Stimulated activated CD8-positive, alpha-beta memory T cell treated with anti-CD3 and anti-CD28 coated beads, Interleukin-15, amount 100 ng/mL, for 4 hours (primary cell): Measurements from ENCODE around the gene PPM1M.

ENCODE experiments used
- DNase-seq, 2 donors: peaks; one replicate each; pipeline ENCODE4 v3.0.0-alpha.2; 2020; ENCODE audit warnings: low read depth in 2 of 2

Gene PPM1M

GRCh38 chr3:52215351-52215750 is 30.2 kb upstream of the PPM1M start:
- no peak for DNase-seq

DNA sequence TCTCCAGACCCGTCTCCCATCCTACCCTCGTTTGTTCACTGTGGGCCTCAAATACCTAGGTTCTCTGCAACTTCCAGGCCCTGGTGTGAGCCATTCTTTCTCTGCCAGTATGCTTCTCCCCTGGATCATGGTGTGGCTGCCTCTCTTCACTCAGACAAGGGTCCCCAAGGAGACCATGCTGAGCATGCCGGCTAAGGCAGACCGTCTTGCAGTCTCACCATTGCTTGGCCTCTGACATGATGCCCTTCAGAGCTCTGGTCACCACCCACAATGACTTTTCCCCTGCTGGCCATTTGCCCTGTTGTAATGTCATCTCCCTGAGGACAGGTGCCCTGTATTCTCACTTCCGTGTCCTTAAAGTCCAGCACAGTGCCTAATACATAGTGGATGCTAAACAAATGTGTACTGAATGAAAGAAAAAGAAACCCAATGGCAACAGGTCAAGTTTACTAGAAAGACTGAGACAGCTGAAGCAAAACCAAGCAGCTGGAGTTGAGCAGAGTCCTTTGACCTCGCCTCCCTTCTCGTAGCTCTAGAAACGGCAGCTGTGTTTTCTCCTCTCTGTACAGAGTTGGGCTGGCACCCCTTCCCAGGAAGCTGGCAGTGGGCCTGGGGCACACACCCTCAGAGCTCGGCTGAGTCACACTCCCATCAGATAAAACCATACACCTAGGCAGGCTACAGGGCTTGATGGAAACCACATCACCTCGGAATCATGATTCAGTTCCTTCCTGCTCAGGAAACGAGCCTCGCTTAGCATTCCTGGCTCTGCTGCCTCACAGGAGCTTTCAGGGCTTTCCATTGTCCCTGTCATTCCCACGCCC is 28.8 kb upstream of the PPM1M start:
- peak in 1 of 2 donors; percentile 27 for DNase-seq

DNA sequence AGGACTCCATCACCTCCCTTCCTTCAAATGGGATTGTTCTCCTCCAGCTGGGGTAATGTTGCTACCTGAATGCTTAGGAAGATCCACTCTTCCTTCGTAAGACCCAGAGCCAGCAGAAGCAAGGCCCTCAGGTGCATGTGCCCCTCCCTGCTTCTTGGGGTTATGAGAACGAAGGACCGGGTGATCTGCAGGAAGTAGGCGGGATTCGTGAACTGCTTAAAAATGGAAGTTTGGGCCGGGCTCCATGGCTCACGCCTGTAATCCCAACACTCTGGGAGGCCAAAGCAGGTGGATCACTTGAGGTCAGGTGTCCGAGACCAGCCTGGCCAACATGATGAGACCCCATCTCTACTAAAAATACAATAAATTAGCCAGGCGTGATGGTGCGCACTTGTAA is 28.2 kb upstream of the PPM1M start:
- no peak for DNase-seq

GRCh38 chr3:52218026-52218425 is 27.5 kb upstream of the PPM1M start:
- DNase-seq = no peak

DNA sequence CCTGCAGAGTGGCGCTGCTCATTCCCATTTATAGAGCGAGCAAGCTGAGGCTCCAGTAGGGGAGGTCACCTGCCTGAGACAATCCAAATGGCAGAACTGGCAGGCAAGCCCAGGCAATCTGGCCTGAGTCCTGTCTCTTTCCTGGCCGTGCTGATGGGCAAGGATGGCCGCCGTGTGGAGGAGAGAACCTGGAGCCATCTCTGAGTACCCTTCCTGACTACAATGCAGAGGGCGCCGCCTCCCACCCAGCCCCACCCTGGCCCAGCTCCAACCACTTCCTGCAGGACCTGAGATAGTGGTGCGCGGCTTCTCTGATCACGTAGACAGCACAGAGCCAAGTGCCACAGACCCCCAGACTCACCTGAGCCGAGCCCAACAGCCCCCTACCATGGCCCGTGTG is 27.1 kb upstream of the PPM1M start:
- no peak for DNase-seq

GRCh38 chr3:52218937-52219650 is 26.5 kb upstream of the PPM1M start:
- no peak for DNase-seq

DNA sequence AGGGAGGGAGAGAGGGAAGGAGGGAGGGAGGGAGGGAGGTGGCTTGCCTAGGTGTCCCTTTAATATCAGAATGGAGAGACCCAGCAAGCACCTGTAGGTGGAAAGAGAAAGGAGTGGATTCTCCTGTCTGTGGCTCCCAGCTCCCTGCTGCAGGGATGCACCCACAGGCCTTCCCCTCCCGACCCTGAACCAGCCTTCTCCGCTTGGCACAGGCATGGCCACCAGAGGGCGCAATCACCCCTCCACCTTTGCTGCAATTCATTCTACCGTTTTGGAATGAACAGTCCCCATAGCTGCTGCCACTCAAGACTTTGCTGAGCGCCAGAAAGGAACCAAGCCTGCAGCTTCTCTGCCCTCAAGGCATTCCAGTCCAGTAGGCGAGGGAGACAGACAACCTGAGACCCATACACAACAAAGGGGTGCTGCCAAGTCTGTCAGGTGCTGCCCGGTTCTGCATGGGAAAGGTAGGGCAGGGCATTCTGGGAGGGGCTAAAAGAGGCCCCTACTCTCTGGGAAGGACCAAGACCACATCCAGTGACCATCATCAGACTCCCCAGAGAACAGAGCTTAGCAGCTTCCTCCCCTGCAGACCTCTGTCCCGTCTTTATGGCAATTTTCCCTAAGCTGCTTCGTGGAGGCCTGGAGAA is 25.1 kb upstream of the PPM1M start:
- peak; percentile 60 to 66 for DNase-seq

DNA sequence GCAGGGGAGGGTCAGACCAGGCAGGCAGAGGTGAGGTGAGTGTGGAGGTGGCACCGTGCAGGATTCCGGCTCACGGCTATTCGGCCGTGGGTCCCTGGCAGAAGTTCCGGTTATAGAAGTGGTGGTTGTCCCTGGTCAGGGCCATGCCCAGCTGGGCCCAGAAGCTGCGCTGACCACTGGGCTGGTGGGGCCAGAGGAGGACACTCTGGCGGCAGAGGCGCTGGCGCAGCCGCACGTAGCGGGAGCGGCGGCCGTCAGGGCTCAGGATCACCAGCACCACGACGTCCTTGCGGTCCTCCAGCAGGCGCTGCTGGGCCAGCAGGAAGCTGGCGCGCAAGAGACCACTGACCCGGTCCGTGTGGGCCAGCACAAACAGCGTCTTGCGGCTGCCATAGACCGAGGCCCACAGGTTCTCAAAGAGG is 24.4 kb upstream of the PPM1M start:
- DNase-seq = no peak

- DNase-seq = no peak
Measured at GRCh38 chr3:52221563-52222318, 23.8 kb upstream of the PPM1M start.

- no peak for DNase-seq
Measured at GRCh38 chr3:52222319-52223221, 23.0 kb upstream of the PPM1M start.

GRCh38 chr3:52223449-52224408 is 21.8 kb upstream of the PPM1M start:
- DNase-seq = no peak

DNA sequence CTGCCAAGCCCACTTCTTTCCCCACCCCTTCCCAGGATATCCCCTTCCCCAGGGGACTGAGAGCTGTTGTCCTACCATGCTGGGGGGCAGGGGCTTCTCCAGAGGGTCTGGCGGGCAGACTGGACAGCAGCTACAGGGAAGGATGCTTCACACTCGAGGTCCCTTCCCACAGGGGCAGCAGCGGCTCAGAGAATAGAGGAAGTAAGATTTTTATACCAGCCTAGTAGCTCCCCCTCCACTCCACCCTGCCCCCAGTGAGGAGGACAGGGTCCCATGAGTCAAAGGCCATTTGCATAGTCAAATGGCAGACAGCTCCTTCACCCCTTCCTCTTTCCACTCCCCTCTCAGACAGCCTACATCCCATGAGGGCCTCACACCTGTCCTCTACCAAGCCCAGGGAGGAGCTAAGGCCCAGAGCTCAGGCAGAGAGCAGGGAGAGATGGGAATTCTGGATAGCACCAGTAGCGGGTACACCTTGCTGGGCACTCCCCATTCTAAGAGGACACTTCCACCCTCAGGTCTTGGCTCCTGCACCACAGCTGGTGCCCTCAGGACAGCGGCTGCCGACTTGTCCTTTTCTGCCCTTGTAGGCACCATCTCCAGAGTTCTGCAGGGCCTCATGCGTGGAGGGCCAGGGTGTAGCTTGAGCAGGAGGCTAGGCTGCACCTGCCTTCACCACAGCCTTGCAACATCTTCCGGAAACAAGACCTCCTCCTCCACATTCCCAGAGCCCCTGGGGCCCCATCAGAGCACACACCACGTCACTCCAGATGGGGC is 19.9 kb upstream of the PPM1M start, which contains the start of gene TLR9:
Gene TLR9 (minus strand): TSS at position 194 of the 777 bp plus-strand sequence. CDS start 116 bp downstream, at position 78.
- DNase-seq = no peak

- no peak for DNase-seq
Measured at GRCh38 chr3:52226229-52226817, 19.2 kb upstream of the PPM1M start.

DNA sequence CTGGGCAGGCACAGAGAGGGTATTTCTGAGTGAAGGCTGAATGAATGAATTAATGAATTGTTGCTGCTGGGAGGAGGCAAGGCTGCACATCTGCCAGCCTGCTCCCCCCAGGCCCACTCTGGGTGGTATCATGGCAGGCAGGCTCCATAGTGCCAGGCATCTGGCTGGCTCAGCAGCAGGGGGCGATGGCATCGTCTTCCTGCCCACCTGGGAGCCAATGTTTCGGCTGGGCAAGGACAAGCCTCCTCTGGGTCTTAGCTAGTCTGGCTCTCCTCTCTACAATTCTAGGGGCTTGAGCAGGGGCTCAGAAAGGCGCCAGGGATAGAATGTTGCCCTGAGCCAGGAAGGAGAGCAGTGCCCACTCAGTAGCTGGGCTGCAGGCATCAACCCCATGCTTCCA is 18.4 kb upstream of the PPM1M start:
- DNase-seq = no peak

GRCh38 chr3:52227766-52228165 is 17.8 kb upstream of the PPM1M start:
- DNase-seq = no peak

DNA sequence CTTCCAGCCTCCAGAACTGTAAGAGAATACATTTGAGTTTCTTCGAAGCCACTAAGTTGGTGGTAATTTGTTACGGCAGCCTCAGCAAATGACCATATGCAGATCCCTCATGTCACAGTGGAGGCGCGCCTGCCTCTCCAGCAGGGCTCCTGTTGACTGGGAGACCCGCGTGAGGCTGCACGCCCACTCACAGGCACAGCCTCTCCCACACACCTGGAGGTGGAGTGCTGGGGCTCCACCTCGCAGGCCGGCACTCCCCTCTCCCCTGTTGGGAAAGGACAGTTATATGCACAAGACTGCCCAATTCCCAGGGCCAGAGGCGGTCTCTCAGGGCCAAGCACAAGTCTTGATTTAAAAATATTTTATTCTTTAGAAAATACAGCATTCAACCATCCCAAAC is 17.3 kb upstream of the PPM1M start:
- no peak for DNase-seq

DNA sequence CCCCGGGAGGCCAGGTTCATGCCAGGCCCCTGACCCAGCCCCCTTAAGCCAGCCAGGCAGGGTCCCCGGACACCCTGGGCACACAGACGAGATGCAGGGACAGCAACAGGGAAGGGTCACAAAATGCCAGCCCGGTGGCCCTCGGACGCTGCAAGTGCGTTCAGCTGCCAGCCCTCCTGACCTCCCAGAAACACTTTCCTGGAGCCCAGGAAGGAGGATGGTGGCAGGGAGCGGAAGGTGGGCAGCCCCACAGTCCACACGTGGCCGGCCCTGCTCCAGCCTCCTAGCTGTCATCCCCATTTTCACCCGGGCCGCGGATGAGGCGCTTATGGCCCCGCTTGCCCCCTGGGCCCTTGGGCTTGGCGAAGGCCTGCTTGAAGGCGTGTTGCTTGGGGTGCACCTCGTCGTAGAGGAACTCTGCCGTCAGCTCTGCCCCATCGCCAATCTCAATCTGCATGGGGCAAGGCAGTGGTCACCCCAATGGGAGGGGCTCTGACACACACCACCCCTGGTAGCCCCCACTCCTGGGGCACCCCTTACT is 16.7 kb upstream of the PPM1M start:
- DNase-seq = no peak

GRCh38 chr3:52229656-52230055 is 15.9 kb upstream of the PPM1M start:
- no peak for DNase-seq
